Renal cortical epithelial cell (primary cell): Measurements from ENCODE around the gene COL6A2. TPM values are rescaled to one million over a fixed set of nuclear protein-coding genes. Genes with fewer than 3 reads are reported as not detected.
"Not testable (repeated sequence)": the region's sequence is repeated elsewhere in the genome, so short reads cannot be mapped to it uniquely, and the experiment has no call there.

ENCODE experiments used
- DNase-seq: peaks from one replicate; pipeline ENCODE4 v3.0.0-alpha.2; 2011; ENCODE audit warnings: low read depth
- total RNA-seq: library from RNA; depleted of rRNA; stranded (reverse); fragments of >200 nt; gene quantifications from 2 replicates; pipeline ENCODE4 v1.2.3, GENCODE V29; 2014

COL6A2 gene
- total RNA-seq, 1 donor from 2014 or later: 60.7 TPM

GRCh38 chr21:46155514-46156377, 57.8 kb downstream of the COL6A2 start, which contains the start of gene FTCD:
FTCD (minus strand) TSS chr21:46155579; CDS start chr21:46155523, 56 bp downstream.
- no peak for DNase-seq

- no peak for DNase-seq
These were observed 58.4 kb downstream of the COL6A2 start for GRCh38 chr21:46156378-46156645.

- DNase-seq: no peak
These were observed 58.8 kb downstream of the COL6A2 start for GRCh38 chr21:46156678-46157077.

- DNase-seq: no peak
These were observed 59.6 kb downstream of the COL6A2 start for GRCh38 chr21:46157396-46157986.

- DNase-seq: no peak
These were observed 60.1 kb downstream of the COL6A2 start for GRCh38 chr21:46157987-46158451.

- no peak for DNase-seq
These were observed 60.9 kb downstream of the COL6A2 start for GRCh38 chr21:46158666-46159300.

- DNase-seq: no peak
These were observed 61.5 kb downstream of the COL6A2 start for GRCh38 chr21:46159390-46159789.

- DNase-seq: no peak
These were observed 62.1 kb downstream of the COL6A2 start for GRCh38 chr21:46159841-46160656.

- DNase-seq: no peak
These were observed 62.7 kb downstream of the COL6A2 start for GRCh38 chr21:46160657-46160906.

- no peak for DNase-seq
These were observed 63.2 kb downstream of the COL6A2 start for GRCh38 chr21:46160907-46161632.

- no peak for DNase-seq
These were observed 64.0 kb downstream of the COL6A2 start for GRCh38 chr21:46161633-46162592.

- DNase-seq: no peak
These were observed 65.5 kb downstream of the COL6A2 start for GRCh38 chr21:46163380-46163779.

GRCh38 chr21:46165098-46165497, 67.2 kb downstream of the COL6A2 start:
- DNase-seq: no peak

- DNase-seq: no peak
These were observed 70.3 kb downstream of the COL6A2 start for GRCh38 chr21:46168238-46168637.

- DNase-seq: no peak
These were observed 70.9 kb downstream of the COL6A2 start for GRCh38 chr21:46168659-46169386.

GRCh38 chr21:46170436-46171193, 72.7 kb downstream of the COL6A2 start:
- DNase-seq: not testable (repeated sequence)

- DNase-seq: no peak
These were observed 73.7 kb downstream of the COL6A2 start for GRCh38 chr21:46171585-46171984.

GRCh38 chr21:46171996-46172862, 74.3 kb downstream of the COL6A2 start:
- no peak for DNase-seq
